PC-3 (cell line): ENCODE measurements around the gene ZNF746. TPM values are rescaled to one million over a fixed set of nuclear protein-coding genes. Genes with fewer than 3 reads are reported as not detected.

Experiments
- ATAC-seq: fragments of 200-7000 bp; cut with Tn5 transposase; 2 replicates; pipeline ENCODE4 v1.9.1; 2020; ENCODE audit warnings: mild to moderate bottlenecking, moderate library complexity
- BruUV-seq: library from RNA; stranded (reverse); fragments of 400-500 nt; replicated peaks from 2 replicates; lab custom pipeline; 2021; lab: Mats Ljungman, UMichigan
- CTCF ChIA-PET: fragments of 300-600 bp; sonication (Branson Sonifier 250); formaldehyde crosslinking; loops from one replicate; lab custom pipeline; 2022; ENCODE audit warnings: antibody characterized with exemption; lab: Charles Lee
- POLR2A ChIA-PET: fragments of 300-600 bp; sonication (Branson Sonifier 250); formaldehyde crosslinking; loops from one replicate; lab custom pipeline; 2022; ENCODE audit warnings: antibody characterized with exemption; ENCODE audit not compliant: unreplicated experiment; lab: Charles Lee
- DNase-seq: peaks from one replicate; pipeline ENCODE4 v3.0.0-alpha.2; 2015
- H2AFZ ChIP-seq: fragments of 300-600 bp; sonication (generic); 2 replicates; pipeline ENCODE4 v1.6.0; 2016; ENCODE audit warnings: antibody characterized with exemption, low read length
- H3F3A ChIP-seq: fragments of 300-600 bp; sonication (generic); one replicate; pipeline ENCODE4 v1.6.0; 2017; ENCODE audit warnings: antibody characterized with exemption, low read length, control low read depth, mild to moderate bottlenecking; ENCODE audit not compliant: unreplicated experiment
- H3K27ac ChIP-seq: fragments of 300-600 bp; sonication (generic); 2 replicates; pipeline ENCODE4 v1.5.1; 2016; ENCODE audit warnings: mild to moderate bottlenecking, low read length
- H3K27me3 ChIP-seq: fragments of 300-600 bp; sonication (generic); 2 replicates; pipeline ENCODE4 v1.6.1; 2016; ENCODE audit warnings: low read length, mixed read lengths
- H3K36me3 ChIP-seq: fragments of 300-600 bp; sonication (generic); 2 replicates; pipeline ENCODE4 v1.6.1; 2016; ENCODE audit warnings: low read depth, mixed run types, low read length, mixed read lengths
- H3K4me1 ChIP-seq: fragments of 300-600 bp; sonication (generic); 2 replicates; pipeline ENCODE4 v1.5.1; 2016; ENCODE audit warnings: low read length; ENCODE audit not compliant: insufficient read depth
- H3K4me2 ChIP-seq: fragments of 300-600 bp; sonication (generic); 2 replicates; pipeline ENCODE4 v1.6.0; 2016; ENCODE audit warnings: low read length
- H3K4me3 ChIP-seq: fragments of 300-600 bp; sonication (generic); 2 replicates; pipeline ENCODE4 v1.5.1; 2016; ENCODE audit warnings: mild to moderate bottlenecking, low read length, mixed read lengths
- H3K79me2 ChIP-seq: fragments of 300-600 bp; sonication (generic); 2 replicates; pipeline ENCODE4 v1.6.1; 2017; ENCODE audit warnings: low read length, mixed read lengths
- H3K9ac ChIP-seq: fragments of 300-600 bp; sonication (generic); 2 replicates; pipeline ENCODE4 v1.6.0; 2016; ENCODE audit warnings: mild to moderate bottlenecking, low read length
- H3K9me2 ChIP-seq: fragments of 300-600 bp; sonication (generic); replicated peaks from 2 replicates; pipeline ENCODE4 v1.6.1; 2016; ENCODE audit warnings: mixed run types, low read length, mixed read lengths
- H3K9me3 ChIP-seq: fragments of 300-600 bp; sonication (generic); 2 replicates; pipeline ENCODE4 v1.6.1; 2016; ENCODE audit warnings: low read length, mixed read lengths
- H4K20me1 ChIP-seq: fragments of 300-600 bp; sonication (generic); 2 replicates; pipeline ENCODE4 v1.6.1; 2016; ENCODE audit warnings: low read length, mixed read lengths
- EZH2 ChIP-seq: fragments of 300-600 bp; sonication (generic); IDR thresholded peaks from one replicate; pipeline ENCODE4 v1.6.1; 2017; ENCODE audit warnings: antibody characterized with exemption, mild to moderate bottlenecking, low read length; ENCODE audit not compliant: unreplicated experiment
- EZH2phosphoT487 ChIP-seq: fragments of 300-600 bp; sonication (generic); IDR thresholded peaks from 2 replicates; pipeline ENCODE4 v1.6.1; 2018; ENCODE audit warnings: mild to moderate bottlenecking, antibody characterized with exemption, low read length, borderline replicate concordance
- intact Hi-C: fragments of 100-400 bp; cut with micrococcal nuclease; formaldehyde crosslinking; loops from 2 replicates; pipeline ENCODE4 v1.9.0; 2023
- total RNA-seq: library from RNA; depleted of rRNA; stranded (reverse); fragments of >200 nt; gene quantifications from 2 replicates; pipeline ENCODE4 v1.2.3, GENCODE V29; 2014
- TF ChIP-seq, protein P1 (sequence below): fragments of 300-600 bp; sonication (generic); conservative IDR thresholded peaks from 2 replicates; pipeline ENCODE4 v1.5.1; 2017; ENCODE audit warnings: antibody characterized with exemption, low read depth, mild to moderate bottlenecking, low read length

Gene ZNF746
- total RNA-seq, 1 experiment from 2014 or later: 19.6 TPM

DNA sequence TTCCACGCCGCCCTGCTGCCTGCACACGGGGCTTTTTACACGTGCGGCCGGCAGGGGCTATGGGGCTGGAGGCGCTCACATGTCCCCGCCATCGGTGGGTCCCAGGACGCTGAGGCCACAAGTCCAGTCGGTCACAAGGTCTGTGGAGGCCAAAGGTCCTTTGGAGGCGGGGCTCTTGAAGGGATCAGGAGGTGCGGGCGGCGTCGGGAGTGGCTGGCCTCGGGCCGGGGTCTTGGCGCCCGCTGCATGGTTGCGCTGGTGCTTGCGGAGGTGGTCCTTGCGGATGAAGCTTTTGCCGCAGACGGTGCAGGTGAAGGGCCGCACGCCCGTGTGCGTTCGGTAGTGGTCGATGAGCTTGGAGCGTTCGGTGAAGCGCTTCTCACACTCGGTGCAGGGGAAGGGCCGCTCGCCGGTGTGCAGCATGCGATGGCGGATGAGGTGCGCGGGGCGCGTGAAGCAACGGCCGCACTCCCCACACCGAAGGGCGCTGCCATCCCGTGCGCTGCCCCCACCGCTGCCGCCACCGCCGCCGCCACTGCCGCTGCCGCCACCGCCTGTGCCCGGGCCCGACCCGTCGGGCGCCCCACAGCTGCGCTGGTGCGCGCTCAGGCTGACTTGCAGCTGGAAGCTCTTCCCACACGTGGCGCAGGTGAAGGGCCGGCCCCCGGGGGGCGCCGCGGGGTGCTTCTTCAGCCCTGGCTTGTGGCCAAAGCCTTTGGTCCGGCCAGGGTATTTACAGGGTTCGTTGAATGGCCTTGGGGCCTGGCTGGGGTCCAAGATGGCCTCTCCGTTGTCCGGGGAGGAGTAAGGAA, 23.1 kb downstream of the ZNF746 start:
- ChIA-PET POLR2A (no interaction called here), CTCF (no interaction called here)
- Histone ChIP-seq H3K4me2 (no peak overlapping the region), H3K4me3 (no peak overlapping the region), H2AFZ (no peak overlapping the region), H3K36me3 (peaks cover 23% of the 10 kb centered on the region; the same call in 1 of the 2 replicates), H3K79me2 (no peaks in the 10 kb centered on the region), H3K9me2 (no peaks in the 10 kb centered on the region), H3K27ac (no peak overlapping the region), H4K20me1 (no peaks in the 10 kb centered on the region), H3K27me3 (no peaks in the 10 kb centered on the region), H3K4me1 (no peaks in the 10 kb centered on the region), H3F3A (no peaks in the 10 kb centered on the region), H3K9ac (no peak overlapping the region), H3K9me3 (no peaks in the 10 kb centered on the region)
- no peak for TF ChIP-seq EZH2phosphoT487
- intact Hi-C loops: no loop called here
- no peak for DNase-seq
- ATAC-seq: no peak
- BruUV-seq: no TSS peak

DNA sequence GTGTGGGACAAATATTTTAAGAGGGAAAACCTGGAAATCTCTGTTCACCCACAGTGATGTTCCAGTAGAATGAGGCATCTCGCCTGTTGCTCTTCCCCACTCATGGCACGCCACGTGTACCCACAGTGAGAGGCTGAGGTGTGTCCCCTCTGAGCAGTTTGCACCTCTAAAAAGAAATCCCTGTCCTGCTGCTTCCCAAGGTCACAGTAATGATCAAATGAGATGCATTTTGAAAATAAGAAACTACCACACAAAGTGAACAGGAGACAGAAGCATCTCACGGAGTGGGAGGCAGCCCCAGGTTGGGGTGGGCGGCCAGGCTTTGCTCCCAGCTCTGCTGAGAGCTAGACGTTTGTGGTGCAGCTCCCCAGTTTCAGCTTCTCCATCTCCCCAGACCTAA, 24.4 kb downstream of the ZNF746 start:
- Histone ChIP-seq H3K9ac (no peak overlapping the region), H3K36me3 (peaks cover 23% of the 10 kb centered on the region; the same call in 1 of the 2 replicates), H3K4me1 (no peaks in the 10 kb centered on the region), H3K27ac (no peak overlapping the region), H3K4me3 (no peak overlapping the region), H3K9me2 (no peaks in the 10 kb centered on the region), H3K79me2 (no peaks in the 10 kb centered on the region), H3K4me2 (no peak overlapping the region), H2AFZ (no peak overlapping the region), H4K20me1 (no peaks in the 10 kb centered on the region), H3F3A (no peaks in the 10 kb centered on the region), H3K9me3 (no peaks in the 10 kb centered on the region), H3K27me3 (no peaks in the 10 kb centered on the region)
- BruUV-seq: no TSS peak
- intact Hi-C loops: no loop called here
- no peak for TF ChIP-seq EZH2
- TF ChIP-seq EZH2phosphoT487: no peak
- TF ChIP-seq, protein P1, sequence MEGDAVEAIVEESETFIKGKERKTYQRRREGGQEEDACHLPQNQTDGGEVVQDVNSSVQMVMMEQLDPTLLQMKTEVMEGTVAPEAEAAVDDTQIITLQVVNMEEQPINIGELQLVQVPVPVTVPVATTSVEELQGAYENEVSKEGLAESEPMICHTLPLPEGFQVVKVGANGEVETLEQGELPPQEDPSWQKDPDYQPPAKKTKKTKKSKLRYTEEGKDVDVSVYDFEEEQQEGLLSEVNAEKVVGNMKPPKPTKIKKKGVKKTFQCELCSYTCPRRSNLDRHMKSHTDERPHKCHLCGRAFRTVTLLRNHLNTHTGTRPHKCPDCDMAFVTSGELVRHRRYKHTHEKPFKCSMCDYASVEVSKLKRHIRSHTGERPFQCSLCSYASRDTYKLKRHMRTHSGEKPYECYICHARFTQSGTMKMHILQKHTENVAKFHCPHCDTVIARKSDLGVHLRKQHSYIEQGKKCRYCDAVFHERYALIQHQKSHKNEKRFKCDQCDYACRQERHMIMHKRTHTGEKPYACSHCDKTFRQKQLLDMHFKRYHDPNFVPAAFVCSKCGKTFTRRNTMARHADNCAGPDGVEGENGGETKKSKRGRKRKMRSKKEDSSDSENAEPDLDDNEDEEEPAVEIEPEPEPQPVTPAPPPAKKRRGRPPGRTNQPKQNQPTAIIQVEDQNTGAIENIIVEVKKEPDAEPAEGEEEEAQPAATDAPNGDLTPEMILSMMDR: no peak
- CTCF ChIA-PET: no interaction called here
- POLR2A ChIA-PET: no interaction called here
- DNase-seq (no peak), ATAC-seq (no peak)

DNA sequence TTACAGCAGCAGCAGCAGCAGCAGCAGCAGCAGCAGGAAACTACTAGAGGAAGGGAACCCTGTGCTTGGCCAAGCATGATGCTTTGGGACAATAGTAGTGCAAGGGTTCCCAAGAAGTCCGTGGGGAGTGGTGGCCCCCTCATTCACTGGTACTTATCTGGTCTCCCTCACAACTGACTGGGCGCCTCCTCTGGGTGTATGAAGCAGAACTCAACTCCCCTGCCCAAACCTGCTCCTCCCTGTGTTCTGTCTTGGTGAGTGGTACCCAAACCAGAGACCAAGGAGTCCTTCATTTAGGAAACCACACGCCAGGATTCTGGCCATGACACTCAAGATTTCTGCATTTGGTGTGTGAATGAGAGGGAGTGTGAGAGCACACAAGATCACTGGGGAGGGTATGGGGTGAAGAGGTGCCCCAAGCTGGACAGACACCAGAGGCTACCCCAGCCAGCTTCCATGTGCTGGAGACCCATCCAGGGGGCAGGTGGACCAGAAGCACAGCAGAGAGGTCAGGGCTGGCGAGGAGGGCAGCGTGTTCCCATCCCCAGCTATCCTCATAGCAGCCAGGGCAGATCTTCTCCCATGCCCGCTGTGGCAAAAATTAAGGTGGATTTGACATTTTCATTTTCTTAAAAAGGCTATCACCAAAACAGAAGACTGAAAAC, 26.2 kb downstream of the ZNF746 start:
- Histone ChIP-seq H3K79me2 (no peaks in the 10 kb centered on the region), H4K20me1 (no peaks in the 10 kb centered on the region), H3K27ac (no peak overlapping the region), H3K27me3 (no peaks in the 10 kb centered on the region), H3K9me2 (no peaks in the 10 kb centered on the region), H3K36me3 (peaks cover 23% of the 10 kb centered on the region; the same call in 1 of the 2 replicates), H3F3A (no peaks in the 10 kb centered on the region), H3K4me1 (no peaks in the 10 kb centered on the region), H3K9me3 (peaks cover 3% of the 10 kb centered on the region; the same call in 1 of the 2 replicates), H2AFZ (no peak overlapping the region), H3K4me3 (no peak overlapping the region), H3K9ac (no peak overlapping the region), H3K4me2 (no peak overlapping the region)
- TF ChIP-seq, protein P1: no peak
- TF ChIP-seq EZH2 (no peak), EZH2phosphoT487 (no peak)
- DNase-seq (no peak), ATAC-seq (no peak)
- ChIA-PET POLR2A (no interaction called here), CTCF (no interaction called here)
- intact Hi-C loops: no loop called here
- BruUV-seq: no TSS peak
